Keratinocyte (primary cell): Measurements from ENCODE around the gene SATB2. TPM values are rescaled to one million over a fixed set of nuclear protein-coding genes. Genes with fewer than 3 reads are reported as not detected.

ENCODE experiments used
- DNase-seq: peaks from one replicate; pipeline ENCODE4 v3.0.0-alpha.2; 2011; ENCODE audit warnings: low read depth, missing footprints, low spot score
- FAIRE-seq: peaks from 2 replicates; lab custom pipeline; 2011; peaks lifted over from hg19 to GRCh38; lab: Jason Lieb, UNC
- H2AFZ ChIP-seq: 2 replicates; pipeline ENCODE4 v1.6.0; 2012; ENCODE audit warnings: low read length, control low read depth, inconsistent platforms; ENCODE audit not compliant: control insufficient read depth
- H3K27ac ChIP-seq: 2 replicates; pipeline ENCODE4 v1.5.1; 2011; ENCODE audit warnings: low read length; ENCODE audit not compliant: control insufficient read depth, insufficient read depth
- H3K27me3 ChIP-seq: 3 replicates; pipeline ENCODE4 v1.6.0; 2011; ENCODE audit warnings: low read length; ENCODE audit not compliant: control insufficient read depth, insufficient read depth; ENCODE audit errors: extremely low read depth
- H3K36me3 ChIP-seq, 2 experiments: 2 replicates in 1 of 2; 3 replicates in 1 of 2; pipeline ENCODE4 v1.5.1; 2011; ENCODE audit warnings: low read length in 2 of 2, mild to moderate bottlenecking in 1 of 2; ENCODE audit not compliant: control insufficient read depth in 2 of 2, insufficient read depth in 2 of 2; ENCODE audit errors: extremely low read depth in 1 of 2
- H3K4me1 ChIP-seq: 3 replicates; pipeline ENCODE4 v1.5.1; 2011; ENCODE audit warnings: low read length; ENCODE audit not compliant: control insufficient read depth, insufficient read depth; ENCODE audit errors: extremely low read depth
- H3K4me2 ChIP-seq: 3 replicates; pipeline ENCODE4 v1.6.0; 2011; ENCODE audit warnings: low read depth, low read length; ENCODE audit not compliant: control insufficient read depth, insufficient read depth; ENCODE audit errors: extremely low read depth
- H3K4me3 ChIP-seq, 3 experiments: fragments of 200-600 bp in 1 of 3; sonication (generic) in 1 of 3; 2 replicates in 2 of 3; 3 replicates in 1 of 3; pipeline ENCODE4 v1.5.1; 2011 to 2016; ENCODE audit warnings: low read length in 3 of 3, mild to moderate bottlenecking in 3 of 3, control low read depth in 2 of 3, inconsistent platforms in 1 of 3, low read depth in 1 of 3, mixed read lengths in 1 of 3, mixed run types in 1 of 3, moderate library complexity in 1 of 3; ENCODE audit not compliant: control insufficient read depth in 2 of 3, insufficient read depth in 2 of 3; ENCODE audit errors: extremely low read depth in 1 of 3
- H3K79me2 ChIP-seq: 2 replicates; pipeline ENCODE4 v1.6.0; 2012; ENCODE audit warnings: low read length; ENCODE audit not compliant: control insufficient read depth, insufficient read depth
- H3K9ac ChIP-seq: 3 replicates; pipeline ENCODE4 v1.6.0; 2011; ENCODE audit warnings: low read length; ENCODE audit not compliant: control insufficient read depth, insufficient read depth; ENCODE audit errors: extremely low read depth
- H3K9me1 ChIP-seq: 3 replicates; pipeline ENCODE4 v1.6.0; 2011; ENCODE audit warnings: low read length; ENCODE audit not compliant: control insufficient read depth, insufficient read depth; ENCODE audit errors: extremely low read depth
- H3K9me3 ChIP-seq: 2 replicates; pipeline ENCODE4 v1.5.1; 2012; ENCODE audit warnings: low read depth, low read length; ENCODE audit not compliant: control insufficient read depth
- H4K20me1 ChIP-seq: 3 replicates; pipeline ENCODE4 v1.6.0; 2011; ENCODE audit warnings: low read length; ENCODE audit not compliant: control insufficient read depth, insufficient read depth; ENCODE audit errors: extremely low read depth
- EZH2 ChIP-seq: IDR thresholded peaks from one replicate; pipeline ENCODE4 v1.6.1; 2012; ENCODE audit warnings: inconsistent platforms, mild to moderate bottlenecking, low read length, moderate library complexity
- dilution Hi-C: fragments of 300-500 bp; cut with MboI; formaldehyde crosslinking; loops from one replicate; pipeline ENCODE4 v1.7.0; 2020; ENCODE audit warnings: low sequenced_read_pairs; ENCODE audit not compliant: extremely low pct_ligation_motif_present
- polyA plus RNA-seq, 5 experiments: library from polyadenylated mRNA; depleted of rRNA in 3 of 5; stranded (reverse) in 3 of 5; stranded (forward) in 1 of 5; unstranded in 1 of 5; fragments of >200 nt; gene quantifications; 1 replicate in 1 of 5; 2 replicates in 3 of 5; 3 replicates in 1 of 5; pipeline versions ENCODE4 v1.2.1 to v1.2.3, GENCODE V29; 2011 to 2012; ENCODE audit warnings: missing spikeins in 2 of 5, low read depth in 1 of 5, low replicate concordance in 1 of 5
- TF ChIP-seq, protein P1 (sequence below), 3 experiments: IDR thresholded peaks in 1 of 3; conservative IDR thresholded peaks in 1 of 3; optimal IDR thresholded peaks in 1 of 3; 2 replicates in 2 of 3; 3 replicates in 1 of 3; pipeline versions ENCODE3 to v1.5.1; 2011; ENCODE audit warnings: low read length in 3 of 3, mild to moderate bottlenecking in 3 of 3, moderate library complexity in 2 of 3, control low read depth in 1 of 3, inconsistent platforms in 1 of 3; ENCODE audit not compliant: insufficient read depth in 2 of 3; ENCODE audit errors: extremely low read depth in 1 of 3

The SATB2 gene
- polyA plus RNA-seq, 1 donor (not counting 4 experiments of a cell fraction or from before 2014, with no cell fraction given) = 1.4 TPM

DNA sequence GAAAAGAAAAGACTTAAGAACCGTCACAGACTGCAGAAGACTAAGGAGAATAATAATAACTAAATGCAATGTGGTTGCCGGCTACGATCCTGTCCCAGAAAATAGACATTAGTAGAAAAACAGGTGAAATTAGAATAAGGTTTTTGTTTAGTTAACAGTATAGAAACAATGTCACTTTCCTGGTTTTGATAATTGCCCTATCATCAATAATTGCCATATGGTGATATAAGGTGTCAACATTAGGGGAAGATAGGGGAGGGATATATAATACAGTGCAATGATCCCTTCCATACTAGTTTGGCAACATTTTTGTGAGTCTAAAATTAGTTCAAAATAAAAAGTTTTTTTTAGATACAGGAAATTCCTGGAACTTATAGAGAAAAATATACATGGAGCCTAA lies 144.8 kb downstream of the SATB2 start:
- dilution Hi-C loops = no loop called here
- TF ChIP-seq EZH2 = no peak
- TF ChIP-seq, protein P1, sequence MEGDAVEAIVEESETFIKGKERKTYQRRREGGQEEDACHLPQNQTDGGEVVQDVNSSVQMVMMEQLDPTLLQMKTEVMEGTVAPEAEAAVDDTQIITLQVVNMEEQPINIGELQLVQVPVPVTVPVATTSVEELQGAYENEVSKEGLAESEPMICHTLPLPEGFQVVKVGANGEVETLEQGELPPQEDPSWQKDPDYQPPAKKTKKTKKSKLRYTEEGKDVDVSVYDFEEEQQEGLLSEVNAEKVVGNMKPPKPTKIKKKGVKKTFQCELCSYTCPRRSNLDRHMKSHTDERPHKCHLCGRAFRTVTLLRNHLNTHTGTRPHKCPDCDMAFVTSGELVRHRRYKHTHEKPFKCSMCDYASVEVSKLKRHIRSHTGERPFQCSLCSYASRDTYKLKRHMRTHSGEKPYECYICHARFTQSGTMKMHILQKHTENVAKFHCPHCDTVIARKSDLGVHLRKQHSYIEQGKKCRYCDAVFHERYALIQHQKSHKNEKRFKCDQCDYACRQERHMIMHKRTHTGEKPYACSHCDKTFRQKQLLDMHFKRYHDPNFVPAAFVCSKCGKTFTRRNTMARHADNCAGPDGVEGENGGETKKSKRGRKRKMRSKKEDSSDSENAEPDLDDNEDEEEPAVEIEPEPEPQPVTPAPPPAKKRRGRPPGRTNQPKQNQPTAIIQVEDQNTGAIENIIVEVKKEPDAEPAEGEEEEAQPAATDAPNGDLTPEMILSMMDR (optimal IDR thresholded peaks at IDR 0.05 in 1 of 3, IDR thresholded peaks at IDR 0.05 in 1 of 3, conservative IDR thresholded peaks at IDR 0.05 in 1 of 3; ENCODE audit: extremely low read depth in 1 of 3, insufficient read depth in 2 of 3, low read length in 3 of 3) = no peak

DNA sequence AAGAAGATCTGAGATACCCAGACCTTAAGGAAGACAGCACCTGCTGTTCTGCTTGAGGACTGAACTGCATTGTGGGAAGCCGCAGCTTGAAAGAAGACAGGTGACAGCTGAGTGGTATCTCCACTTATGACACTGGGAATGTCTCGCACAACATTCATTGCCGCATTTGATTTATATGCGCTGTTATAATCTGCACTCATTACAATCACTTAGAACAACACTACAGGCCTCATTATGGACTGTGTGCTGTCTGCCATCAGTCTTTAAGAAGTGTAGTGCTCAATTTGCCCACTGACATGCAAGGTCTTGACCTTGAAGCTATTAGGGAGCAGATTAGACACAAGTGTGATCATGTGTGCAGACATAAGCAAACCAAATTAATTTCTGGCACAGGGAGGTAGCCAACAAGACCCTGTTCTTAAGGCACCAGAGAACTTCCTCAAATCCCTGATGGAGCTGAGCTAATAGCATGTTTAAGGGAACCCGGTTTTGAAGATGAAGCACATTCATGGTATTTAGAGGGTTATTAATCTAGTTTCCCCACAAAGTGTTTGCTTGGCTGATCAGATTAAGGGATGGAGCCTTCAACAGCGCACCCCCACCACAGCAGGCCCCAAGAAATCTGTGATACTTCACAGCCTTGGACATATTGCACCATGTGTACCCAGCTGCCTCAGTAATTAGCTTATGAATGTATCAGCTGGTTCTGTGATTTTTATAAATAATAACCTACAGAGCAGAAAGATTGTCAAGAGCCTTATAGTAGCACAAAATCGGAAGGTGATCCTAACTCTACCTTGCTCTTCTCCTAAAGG lies 146.8 kb downstream of the SATB2 start:
- Histone ChIP-seq H3K4me3 (no peak overlapping the region), H3K27ac (no peak overlapping the region), H3K27me3 (no peaks in the 10 kb centered on the region), H3K4me1 (no peaks in the 10 kb centered on the region), H3K9ac (no peak overlapping the region), H3K36me3 (no peaks in the 10 kb centered on the region), H3K4me2 (no peak overlapping the region), H4K20me1 (no peaks in the 10 kb centered on the region), H3K9me1 (no peaks in the 10 kb centered on the region), H3K9me3 (no peaks in the 10 kb centered on the region), H3K79me2 (no peaks in the 10 kb centered on the region), H2AFZ (no peak overlapping the region)
- FAIRE-seq (no peak), DNase-seq (no peak)
- TF ChIP-seq, protein P1 (optimal IDR thresholded peaks at IDR 0.05 in 1 of 3, IDR thresholded peaks at IDR 0.05 in 1 of 3, conservative IDR thresholded peaks at IDR 0.05 in 1 of 3; ENCODE audit: extremely low read depth in 1 of 3, insufficient read depth in 2 of 3, low read length in 3 of 3) = no peak
- no peak for TF ChIP-seq EZH2
- dilution Hi-C loops = no loop called here

More for the DNA sequence above, 144.8 kb downstream of the SATB2 start:
- H3K9me1 ChIP-seq = no peaks in the 10 kb centered on the region
- FAIRE-seq = no peak
- no peak overlapping the region for H3K9ac ChIP-seq
- no peaks in the 10 kb centered on the region for H3K27me3 ChIP-seq
- no peaks in the 10 kb centered on the region for H4K20me1 ChIP-seq
- no peak for DNase-seq
- H3K4me1 ChIP-seq = no peaks in the 10 kb centered on the region
- H3K9me3 ChIP-seq = no peaks in the 10 kb centered on the region
- H3K4me2 ChIP-seq = no peak overlapping the region
- H2AFZ ChIP-seq = no peak overlapping the region
- H3K79me2 ChIP-seq = no peaks in the 10 kb centered on the region
- H3K36me3 ChIP-seq = no peaks in the 10 kb centered on the region
- no peak overlapping the region for H3K4me3 ChIP-seq
- no peak overlapping the region for H3K27ac ChIP-seq
